K562 (cell line): Measurements from ENCODE around the gene MPST. TPM values are rescaled to one million over a fixed set of nuclear protein-coding genes. Genes with fewer than 3 reads are reported as not detected.

Experiments
- ATAC-seq: fragments of 200-7000 bp; cut with Tn5 transposase; 3 replicates; pipeline ENCODE4 v1.9.1; 2020; ENCODE audit warnings: moderate library complexity
- BruUV-seq: library from RNA; stranded (reverse); fragments of 400-500 nt; replicated peaks from 2 replicates; lab custom pipeline; 2021; lab: Mats Ljungman, UMichigan
- CTCF ChIA-PET: fragments of 300-600 bp; formaldehyde crosslinking; extraction: SDS; loops from one replicate; lab custom pipeline; 2021; ENCODE audit warnings: low intra/inter-chr PET ratio; lab: Yijun Ruan, JAX
- POLR2A ChIA-PET: fragments of 300-600, 350-650 bp; sonication (Branson Sonifier 250); formaldehyde crosslinking; extraction: SDS; loops from one replicate; lab custom pipeline; 2021; ENCODE audit warnings: antibody characterized with exemption, inconsistent platforms; lab: Yijun Ruan, JAX
- DNase-seq, 4 experiments: peaks; one replicate each; pipeline versions ENCODE4 v3.0.0 to v3.0.0-alpha.2; 2011 to 2018; ENCODE audit warnings: low spot score in 3 of 4, mixed read lengths in 3 of 4; ENCODE audit errors: extremely low read depth in 1 of 4
- FAIRE-seq: peaks from 2 replicates; lab custom pipeline; 2011; peaks lifted over from hg19 to GRCh38; lab: Jason Lieb, UNC
- H2AFZ ChIP-seq: 2 replicates; pipeline ENCODE4 v1.6.0; 2011; ENCODE audit warnings: low read depth, low read length, control low read depth, inconsistent platforms
- H3K27ac ChIP-seq: fragments of 200-600 bp; 3 replicates; pipeline ENCODE4 v1.8.0; 2011; ENCODE audit warnings: low read depth, mild to moderate bottlenecking, control low read depth, inconsistent platforms, low read length, moderate library complexity, mixed read lengths; ENCODE audit errors: extremely low read depth
- H3K27me3 ChIP-seq, 2 experiments: fragments of 300-600 bp in 1 of 2; 2 replicates in 1 of 2; 3 replicates in 1 of 2; pipeline versions ENCODE4 v1.6.0 to v1.8.0; 2011; ENCODE audit warnings: inconsistent platforms in 2 of 2, low read length in 2 of 2, mild to moderate bottlenecking in 1 of 2, mixed read lengths in 1 of 2, moderate library complexity in 1 of 2; ENCODE audit not compliant: control insufficient read depth in 2 of 2, insufficient read depth in 2 of 2
- H3K36me3 ChIP-seq: fragments of 300-600 bp; 3 replicates; pipeline ENCODE4 v1.8.0; 2011; ENCODE audit warnings: mild to moderate bottlenecking, low read length, inconsistent platforms; ENCODE audit not compliant: control insufficient read depth, insufficient read depth
- H3K4me1 ChIP-seq, 2 experiments: fragments of 200-600 bp in 1 of 2; replicated peaks in 1 of 2; 2 replicates in 1 of 2; 3 replicates in 1 of 2; pipeline versions ENCODE4 v1.5.1 to v1.8.0; 2011; ENCODE audit warnings: inconsistent platforms in 2 of 2, low read length in 2 of 2, mild to moderate bottlenecking in 1 of 2, mixed read lengths in 1 of 2, moderate library complexity in 1 of 2; ENCODE audit not compliant: control insufficient read depth in 2 of 2, insufficient read depth in 2 of 2
- H3K4me2 ChIP-seq: 2 replicates; pipeline ENCODE4 v1.6.1; 2011; ENCODE audit warnings: low read length, control low read depth, inconsistent platforms, mixed read lengths; ENCODE audit not compliant: insufficient read depth
- H3K4me3 ChIP-seq: fragments of 200-600 bp; sonication (generic), shearing (Covaris generic); 2 replicates; pipeline ENCODE4 v1.5.1; 2016; ENCODE audit warnings: control low read depth, inconsistent platforms
- H3K79me2 ChIP-seq: fragments of 200-600 bp; 3 replicates; pipeline ENCODE4 v1.8.0; 2011; ENCODE audit warnings: low read length, inconsistent platforms; ENCODE audit not compliant: control insufficient read depth, insufficient read depth
- H3K9ac ChIP-seq, 2 experiments: 2 replicates each; pipeline versions ENCODE4 v1.6.0 to v1.6.1; 2011; ENCODE audit warnings: low read depth in 2 of 2, low read length in 2 of 2, control low read depth in 1 of 2, inconsistent platforms in 1 of 2, mild to moderate bottlenecking in 1 of 2, mixed read lengths in 1 of 2; ENCODE audit not compliant: insufficient read depth in 1 of 2
- H3K9me1 ChIP-seq: one replicate; pipeline ENCODE4 v1.6.0; 2011; ENCODE audit warnings: inconsistent platforms, mild to moderate bottlenecking, low read length, moderate library complexity; ENCODE audit not compliant: control insufficient read depth, insufficient read depth
- H3K9me3 ChIP-seq: replicated peaks from 2 replicates; pipeline ENCODE4 v1.5.1; 2011; ENCODE audit warnings: low read depth, low read length, inconsistent platforms; ENCODE audit not compliant: control insufficient read depth, insufficient read depth
- H4K20me1 ChIP-seq: replicated peaks from 2 replicates; pipeline ENCODE4 v1.6.1; 2011; ENCODE audit warnings: low read length, inconsistent platforms, mixed read lengths; ENCODE audit not compliant: control insufficient read depth, insufficient read depth
- BCOR ChIP-seq: fragments of 450-650 bp; IDR thresholded peaks from 2 replicates; pipeline ENCODE4 v1.6.1; 2016
- CREM ChIP-seq: IDR thresholded peaks from 2 replicates; pipeline ENCODE4 v1.6.1; 2014; ENCODE audit warnings: antibody characterized with exemption, low read depth
- KHSRP ChIP-seq: fragments of 450-650 bp; IDR thresholded peaks from 2 replicates; pipeline ENCODE4 v1.6.1; 2017
- POLR2A ChIP-seq: fragments of 450-650 bp; conservative IDR thresholded peaks from 2 replicates; pipeline ENCODE4 v1.6.1; 2016
- POLR2AphosphoS5 ChIP-seq: IDR thresholded peaks from 2 replicates; pipeline ENCODE4 v1.6.1; 2011; ENCODE audit warnings: mild to moderate bottlenecking, low read depth, low read length, moderate library complexity; ENCODE audit not compliant: control insufficient read depth, insufficient read depth
- POLR2G ChIP-seq: fragments of 200-400 bp; formaldehyde crosslinking; IDR thresholded peaks from 2 replicates; pipeline ENCODE4 v1.6.1; 2017; ENCODE audit warnings: low read depth, mild to moderate bottlenecking, antibody characterized with exemption, low read length, moderate library complexity
- SP1 ChIP-seq: sonication (generic); formaldehyde crosslinking; IDR thresholded peaks from 2 replicates; pipeline ENCODE4 v1.8.1; 2022; ENCODE audit warnings: mild to moderate bottlenecking, missing genetic modification reagents
- TGIF2 ChIP-seq: sonication (generic); formaldehyde crosslinking; IDR thresholded peaks from 2 replicates; pipeline ENCODE4 v1.8.1; 2022; ENCODE audit warnings: mild to moderate bottlenecking, missing genetic modification reagents, moderate library complexity
- ZNF23 ChIP-seq: fragments of 250-450 bp; sonication (Bioruptor Pico); IDR thresholded peaks from 2 replicates; pipeline ENCODE4 v1.4.0; 2020; ENCODE audit warnings: mild to moderate bottlenecking
- ZNF24 ChIP-seq: fragments of 450-650 bp; IDR thresholded peaks from 2 replicates; pipeline ENCODE4 v1.6.1; 2016
- WGBS: fragments of 100-300 bp; shearing (Covaris generic); methylation state at CpG from one replicate; pipeline ENCODE4 v1.1.6; 2016; ENCODE audit warnings: low coverage, mixed read lengths; ENCODE audit not compliant: insufficient coverage; ENCODE audit errors: missing lambda C conversion rate; 5-methylcytosine and 5-hydroxymethylcytosine counted together
- in situ Hi-C: fragments of 300-500 bp; cut with MboI; formaldehyde crosslinking; loops from 4 replicates; pipeline ENCODE4 v1.15.0; 2018; ENCODE audit warnings: inconsistent platforms, mixed read lengths
- intact Hi-C: fragments of 100-400 bp; cut with micrococcal nuclease; formaldehyde crosslinking; loops from 2 replicates; pipeline ENCODE4 v1.14.2; 2022
- polyA plus RNA-seq, 8 experiments: library from polyadenylated mRNA; depleted of rRNA in 4 of 8; stranded (reverse) in 5 of 8; unstranded in 3 of 8; fragments of >200 nt; fragmentation: Nextera tagmentation in 2 of 8; fragmentation: Illumina TruSeq in 1 of 8; extraction: Ambion mirVana in 2 of 8; extraction: Trizol in 1 of 8; gene quantifications; 2 replicates each; pipeline versions ENCODE4 v1.2.1 to v1.2.3, GENCODE V29; 2011 to 2014; ENCODE audit warnings: inconsistent platforms in 1 of 8, missing spikeins in 1 of 8
- total RNA-seq, 7 experiments: library from RNA; depleted of rRNA in 6 of 7; stranded (reverse); fragments of >200 nt in 6 of 7; fragmentation: Illumina TruSeq in 2 of 7; extraction: Trizol in 2 of 7; gene quantifications; 2 replicates each; pipeline versions ENCODE4 v1.2.1 to v1.2.3, GENCODE V29; 2011 to 2021; ENCODE audit warnings: low replicate concordance in 1 of 7
- TF ChIP-seq, protein P1 (sequence below): fragments of 250-450 bp; sonication (Bioruptor Pico); IDR thresholded peaks from 2 replicates; pipeline ENCODE4 v1.5.0; 2021
- TF ChIP-seq, protein P2 (sequence below): sonication (generic); formaldehyde crosslinking; IDR thresholded peaks from 2 replicates; pipeline ENCODE4 v1.8.0; 2023; ENCODE audit warnings: missing genetic modification reagents, mild to moderate bottlenecking, borderline replicate concordance

MPST gene
- total and polyA plus RNA-seq, 9 of the 15 experiments (the other 6 are each of a cell fraction or from before 2014, with no cell fraction given), result 0.65 to 104 (median 24.3) TPM

GRCh38 chr22:37019309-37020191 lies at the start of gene MPST, which contains the start of gene TST (continued):
- TF ChIP-seq POLR2AphosphoS5, result peak; percentile 46; the same call in 1 of the 2 replicates
- peak; percentile 92 for TF ChIP-seq POLR2G
- peak; percentile 3; the same call in 1 of the 2 replicates for TF ChIP-seq CREM
- peak; percentile 55 for TF ChIP-seq POLR2A
- no peak for TF ChIP-seq SP1 (CRISPR knock-in tag)

DNA sequence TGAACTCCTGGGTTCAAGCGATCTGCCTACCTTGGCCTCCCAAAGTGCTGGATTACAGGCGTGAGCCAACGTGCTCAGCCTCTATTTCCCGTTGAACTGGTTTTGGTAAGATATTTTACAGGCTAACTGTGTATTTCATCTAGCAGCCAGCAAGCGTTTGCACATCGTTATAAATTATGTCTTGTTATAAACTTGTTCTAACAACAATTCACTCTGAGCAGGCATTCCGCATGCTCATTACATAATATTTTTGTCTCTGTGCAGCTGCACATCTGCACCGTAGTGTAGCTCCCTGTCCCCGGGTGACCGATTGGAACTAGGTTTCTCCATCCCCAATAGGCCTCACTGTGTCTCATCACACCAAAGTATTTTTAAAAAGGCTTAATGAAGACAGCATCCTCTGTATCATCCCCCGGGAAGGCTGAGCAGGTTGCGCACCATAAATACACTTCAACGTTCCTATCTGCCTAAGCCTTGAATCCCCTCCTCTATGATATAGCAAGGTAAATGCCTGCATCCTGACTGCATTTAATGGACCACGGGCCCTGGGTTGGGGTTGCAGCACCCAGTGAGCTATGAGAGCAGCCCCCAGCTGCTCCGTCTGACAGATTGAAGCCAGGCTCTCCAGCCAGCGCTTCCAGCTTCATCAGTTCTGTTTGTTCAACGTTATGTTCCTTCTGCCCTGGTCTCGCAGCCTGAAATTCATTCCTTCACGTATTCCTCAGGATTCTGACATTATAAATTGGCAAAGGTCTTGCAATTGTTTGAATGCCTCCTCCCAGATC lies 48.0 kb upstream of the MPST start:
- H3K79me2 ChIP-seq, result no peaks in the 10 kb centered on the region
- in situ Hi-C loops, result no loop called here
- no peak for ATAC-seq
- TF ChIP-seq, protein P1, sequence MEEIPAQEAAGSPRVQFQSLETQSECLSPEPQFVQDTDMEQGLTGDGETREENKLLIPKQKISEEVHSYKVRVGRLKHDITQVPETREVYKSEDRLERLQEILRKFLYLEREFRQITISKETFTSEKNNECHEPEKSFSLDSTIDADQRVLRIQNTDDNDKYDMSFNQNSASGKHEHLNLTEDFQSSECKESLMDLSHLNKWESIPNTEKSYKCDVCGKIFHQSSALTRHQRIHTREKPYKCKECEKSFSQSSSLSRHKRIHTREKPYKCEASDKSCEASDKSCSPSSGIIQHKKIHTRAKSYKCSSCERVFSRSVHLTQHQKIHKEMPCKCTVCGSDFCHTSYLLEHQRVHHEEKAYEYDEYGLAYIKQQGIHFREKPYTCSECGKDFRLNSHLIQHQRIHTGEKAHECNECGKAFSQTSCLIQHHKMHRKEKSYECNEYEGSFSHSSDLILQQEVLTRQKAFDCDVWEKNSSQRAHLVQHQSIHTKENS (CRISPR knock-in tag), result no peak
- TF ChIP-seq ZNF23 (CRISPR knock-in tag), result no peak
- TF ChIP-seq ZNF24, result no peak
- TF ChIP-seq, protein P2, sequence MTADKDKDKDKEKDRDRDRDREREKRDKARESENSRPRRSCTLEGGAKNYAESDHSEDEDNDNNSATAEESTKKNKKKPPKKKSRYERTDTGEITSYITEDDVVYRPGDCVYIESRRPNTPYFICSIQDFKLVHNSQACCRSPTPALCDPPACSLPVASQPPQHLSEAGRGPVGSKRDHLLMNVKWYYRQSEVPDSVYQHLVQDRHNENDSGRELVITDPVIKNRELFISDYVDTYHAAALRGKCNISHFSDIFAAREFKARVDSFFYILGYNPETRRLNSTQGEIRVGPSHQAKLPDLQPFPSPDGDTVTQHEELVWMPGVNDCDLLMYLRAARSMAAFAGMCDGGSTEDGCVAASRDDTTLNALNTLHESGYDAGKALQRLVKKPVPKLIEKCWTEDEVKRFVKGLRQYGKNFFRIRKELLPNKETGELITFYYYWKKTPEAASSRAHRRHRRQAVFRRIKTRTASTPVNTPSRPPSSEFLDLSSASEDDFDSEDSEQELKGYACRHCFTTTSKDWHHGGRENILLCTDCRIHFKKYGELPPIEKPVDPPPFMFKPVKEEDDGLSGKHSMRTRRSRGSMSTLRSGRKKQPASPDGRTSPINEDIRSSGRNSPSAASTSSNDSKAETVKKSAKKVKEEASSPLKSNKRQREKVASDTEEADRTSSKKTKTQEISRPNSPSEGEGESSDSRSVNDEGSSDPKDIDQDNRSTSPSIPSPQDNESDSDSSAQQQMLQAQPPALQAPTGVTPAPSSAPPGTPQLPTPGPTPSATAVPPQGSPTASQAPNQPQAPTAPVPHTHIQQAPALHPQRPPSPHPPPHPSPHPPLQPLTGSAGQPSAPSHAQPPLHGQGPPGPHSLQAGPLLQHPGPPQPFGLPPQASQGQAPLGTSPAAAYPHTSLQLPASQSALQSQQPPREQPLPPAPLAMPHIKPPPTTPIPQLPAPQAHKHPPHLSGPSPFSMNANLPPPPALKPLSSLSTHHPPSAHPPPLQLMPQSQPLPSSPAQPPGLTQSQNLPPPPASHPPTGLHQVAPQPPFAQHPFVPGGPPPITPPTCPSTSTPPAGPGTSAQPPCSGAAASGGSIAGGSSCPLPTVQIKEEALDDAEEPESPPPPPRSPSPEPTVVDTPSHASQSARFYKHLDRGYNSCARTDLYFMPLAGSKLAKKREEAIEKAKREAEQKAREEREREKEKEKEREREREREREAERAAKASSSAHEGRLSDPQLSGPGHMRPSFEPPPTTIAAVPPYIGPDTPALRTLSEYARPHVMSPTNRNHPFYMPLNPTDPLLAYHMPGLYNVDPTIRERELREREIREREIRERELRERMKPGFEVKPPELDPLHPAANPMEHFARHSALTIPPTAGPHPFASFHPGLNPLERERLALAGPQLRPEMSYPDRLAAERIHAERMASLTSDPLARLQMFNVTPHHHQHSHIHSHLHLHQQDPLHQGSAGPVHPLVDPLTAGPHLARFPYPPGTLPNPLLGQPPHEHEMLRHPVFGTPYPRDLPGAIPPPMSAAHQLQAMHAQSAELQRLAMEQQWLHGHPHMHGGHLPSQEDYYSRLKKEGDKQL, result no peak
- no peak for TF ChIP-seq KHSRP
- no peak for TF ChIP-seq BCOR
- TF ChIP-seq TGIF2, result no peak

More for the DNA sequence above, 48.0 kb upstream of the MPST start:
- intact Hi-C loops, result no loop called here
- BruUV-seq, result no TSS peak
- WGBS, result 20% methylated on average over 19 of the region's 19 CpGs
- Histone ChIP-seq H3K9me3 (no peaks in the 10 kb centered on the region), H2AFZ (no peak overlapping the region), H4K20me1 (no peaks in the 10 kb centered on the region), H3K4me3 (no peak overlapping the region), H3K27ac (no peak overlapping the region), H3K9me1 (no peaks in the 10 kb centered on the region), H3K36me3 (no peaks in the 10 kb centered on the region), H3K27me3 (no peaks in the 10 kb centered on the region; a peak in 2 of 5 replicates), H3K9ac (no peak overlapping the region), H3K4me2 (no peak overlapping the region), H3K4me1 (no peaks in the 10 kb centered on the region; a peak in 2 of 5 replicates)
- ChIA-PET CTCF (no interaction called here), POLR2A (interaction anchor here (0.6 kb wide), 2 partner anchors 42 to 579 kb away, joined by 3 read pairs; no protein-coding TSS in a partner anchor)
- FAIRE-seq (no peak), DNase-seq (no peak)
